ENCODE data around the gene FBXO42.

FBXO42 gene

DNA sequence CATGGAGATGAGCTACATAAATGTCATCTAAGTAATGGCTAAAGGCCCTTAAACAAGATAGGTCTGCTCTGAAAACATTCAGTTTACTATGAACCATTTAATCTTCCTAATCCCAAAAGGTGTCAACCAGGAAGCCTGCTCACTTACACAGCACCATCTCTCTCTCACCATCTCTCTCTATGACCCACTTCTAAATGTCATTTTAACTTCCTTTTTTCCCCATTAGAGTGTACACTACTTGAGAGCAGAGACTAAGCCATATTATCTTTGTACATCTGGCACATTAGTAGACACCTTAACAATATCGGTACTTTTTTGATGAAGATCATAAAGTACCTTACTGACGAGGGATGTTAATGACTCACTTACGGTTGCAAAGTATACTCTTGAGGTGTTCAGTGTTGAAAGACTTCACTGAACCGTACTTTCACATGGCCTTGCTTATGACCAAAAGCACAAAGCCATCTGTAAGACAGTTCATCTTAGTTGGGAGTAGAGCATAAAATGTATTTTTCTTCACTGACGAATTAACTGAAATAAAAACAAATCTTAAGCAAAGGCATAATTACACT is 25.4 kb downstream of the FBXO42 start:
- no peak for DNase-seq (ENCODE audit: low read depth in 2 of 2)

DNA sequence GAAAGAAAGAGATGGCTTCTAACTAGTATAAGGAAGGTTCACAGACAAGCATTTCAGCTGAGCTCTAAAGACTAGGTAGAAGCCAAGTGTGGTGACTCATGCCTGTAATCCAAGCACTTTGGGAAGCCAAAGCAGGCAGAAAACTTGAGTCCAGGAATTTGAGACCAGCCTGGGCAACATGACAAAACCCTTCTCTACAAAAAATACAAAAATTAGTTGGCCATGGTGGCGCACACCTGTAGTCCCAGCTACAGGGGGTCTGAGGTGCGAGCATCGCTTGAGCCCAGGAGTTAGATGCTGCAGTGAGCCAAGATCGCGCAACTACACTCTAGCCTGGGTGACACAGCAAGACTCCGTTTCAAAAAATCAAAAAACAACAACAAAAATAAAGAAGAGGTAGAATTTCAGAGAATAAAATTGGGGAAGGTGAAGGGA is 27.8 kb downstream of the FBXO42 start:
- no peak for DNase-seq (ENCODE audit: low read depth in 2 of 2)

DNA sequence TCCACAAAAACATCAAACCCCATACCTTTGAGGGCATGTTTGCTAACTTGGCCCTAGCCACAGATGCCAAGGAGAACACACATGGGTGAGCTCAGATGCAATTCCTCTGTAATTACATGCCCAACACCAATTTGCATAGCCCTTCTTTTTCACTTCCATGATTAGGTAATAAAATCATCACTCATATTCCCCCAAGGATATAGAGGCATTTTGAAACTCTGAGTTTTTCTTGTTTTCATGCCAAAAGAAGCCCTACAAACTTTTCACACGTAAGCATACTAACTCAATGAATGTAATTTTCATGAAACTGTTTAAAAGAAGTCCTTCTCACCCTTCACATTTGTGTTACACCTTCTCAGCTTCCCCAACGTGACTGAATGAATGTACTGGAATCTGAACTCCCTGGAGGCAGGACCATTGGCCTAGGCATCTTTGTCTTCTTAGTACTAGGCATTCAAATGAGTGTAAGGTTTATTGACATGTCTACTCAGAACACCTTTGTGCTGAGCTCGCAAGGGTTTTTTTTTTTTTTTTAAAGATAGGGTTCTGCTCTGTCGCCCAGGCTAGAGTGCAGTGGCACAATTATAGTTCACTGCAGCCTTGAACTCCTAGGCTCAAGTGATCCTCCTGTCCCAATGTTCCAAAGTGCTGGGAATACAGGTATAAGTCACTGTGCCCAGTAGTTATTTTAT is 31.0 kb downstream of the FBXO42 start:
- no peak for DNase-seq (ENCODE audit: low read depth in 2 of 2)

DNA sequence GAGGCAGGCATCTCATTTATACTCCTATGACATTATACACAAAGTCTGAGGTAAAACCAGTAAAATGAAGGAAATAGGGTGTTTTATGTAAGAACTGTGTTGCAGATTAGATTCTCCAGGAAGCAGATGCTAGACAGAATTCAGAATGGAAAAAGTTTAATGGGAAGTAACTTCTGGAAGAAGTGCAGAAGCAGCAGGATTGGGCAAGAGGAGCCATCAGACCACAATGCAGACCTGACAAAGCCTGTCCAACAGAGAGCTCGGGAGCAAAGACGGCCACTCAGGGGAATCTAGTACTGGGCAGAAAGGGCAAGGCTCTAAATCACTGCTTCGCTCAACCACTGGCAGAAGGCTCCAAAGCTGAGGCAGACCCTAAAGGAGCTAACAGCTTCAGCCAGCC is 33.7 kb downstream of the FBXO42 start:
- DNase-seq (ENCODE audit: low read depth in 2 of 2): no peak

DNA sequence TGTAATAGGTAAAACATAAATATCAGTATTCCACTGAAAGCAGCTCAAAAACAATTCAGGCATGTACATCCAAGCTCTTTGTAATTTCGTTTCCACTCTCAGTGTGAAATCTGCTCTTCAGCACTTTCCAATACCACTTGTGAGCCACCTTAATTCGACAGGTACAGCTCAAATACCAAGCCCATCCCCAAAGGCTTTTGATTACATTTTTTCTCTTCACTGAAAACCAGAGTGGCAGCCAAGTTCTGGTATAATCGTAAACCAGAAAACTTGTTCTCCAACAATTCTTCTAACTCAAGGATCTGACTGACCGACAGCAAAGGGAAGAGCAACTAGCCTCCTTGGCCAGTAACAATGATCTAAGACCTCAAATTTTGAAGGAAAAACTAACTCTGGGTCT is 36.8 kb downstream of the FBXO42 start:
- no peak for DNase-seq (ENCODE audit: low read depth in 2 of 2)

DNA sequence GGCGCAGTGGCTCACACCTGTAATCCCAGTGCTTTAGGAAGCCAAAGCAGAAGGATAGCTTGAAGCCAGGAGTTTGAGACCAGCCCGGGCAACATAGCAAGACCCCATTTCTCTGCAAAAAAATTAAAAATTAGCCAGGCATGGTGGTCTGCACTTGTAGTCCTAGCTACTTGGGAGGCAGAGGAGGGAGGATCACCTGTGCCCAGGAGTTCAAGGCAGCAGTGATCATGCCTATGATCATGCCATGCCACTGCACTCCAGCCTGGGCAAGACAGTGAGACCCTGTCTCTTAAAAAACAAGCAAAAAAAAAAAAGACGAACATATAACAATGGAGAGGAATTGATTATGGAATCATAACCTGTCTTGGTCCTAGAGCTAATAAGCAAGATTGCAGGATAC is 45.1 kb downstream of the FBXO42 start:
- DNase-seq (ENCODE audit: low read depth in 2 of 2): no peak

DNA sequence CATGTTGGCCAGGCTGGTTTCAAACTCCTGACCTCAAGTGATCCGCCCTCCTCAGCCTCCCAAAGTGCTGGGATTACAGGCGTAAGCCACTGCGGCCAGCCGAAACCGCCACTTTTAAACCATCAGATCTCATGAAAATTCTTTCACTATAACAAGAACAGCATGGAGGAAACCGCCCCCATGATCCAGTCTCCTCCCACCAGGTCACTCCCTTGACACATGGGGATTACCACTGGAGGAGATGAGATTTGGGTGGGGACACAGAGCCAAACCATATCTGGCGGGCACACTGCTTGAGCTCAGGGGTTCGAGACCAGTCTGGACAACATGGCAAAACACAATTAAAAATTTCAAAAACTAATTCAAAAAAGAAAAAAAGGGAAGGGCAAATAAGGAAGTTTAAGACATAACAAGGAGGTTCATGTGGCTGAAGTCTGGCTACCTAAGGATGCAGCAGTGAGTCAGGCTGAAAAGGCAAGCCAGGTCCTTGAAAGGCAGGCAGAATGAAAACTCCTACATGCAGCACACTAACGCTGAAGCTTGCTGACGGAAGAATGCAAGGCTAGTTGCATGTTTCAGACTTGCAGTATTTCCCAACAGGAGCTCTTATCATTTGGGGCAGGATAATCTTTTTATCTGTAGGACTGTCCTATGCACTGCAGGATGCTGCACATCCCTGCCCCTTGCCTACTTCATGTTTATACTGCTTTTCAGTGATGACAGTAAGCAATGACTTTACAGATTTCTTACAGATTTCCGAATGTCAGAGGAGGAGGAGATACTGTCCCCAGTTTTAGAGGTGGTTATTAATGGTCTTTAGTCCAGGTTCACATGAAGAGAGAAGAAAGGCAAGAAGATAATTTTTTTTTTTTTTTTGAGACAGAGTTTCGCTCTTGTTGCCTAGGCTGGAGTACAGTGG is 49.3 kb downstream of the FBXO42 start:
- DNase-seq (ENCODE audit: low read depth in 2 of 2): no peak

DNA sequence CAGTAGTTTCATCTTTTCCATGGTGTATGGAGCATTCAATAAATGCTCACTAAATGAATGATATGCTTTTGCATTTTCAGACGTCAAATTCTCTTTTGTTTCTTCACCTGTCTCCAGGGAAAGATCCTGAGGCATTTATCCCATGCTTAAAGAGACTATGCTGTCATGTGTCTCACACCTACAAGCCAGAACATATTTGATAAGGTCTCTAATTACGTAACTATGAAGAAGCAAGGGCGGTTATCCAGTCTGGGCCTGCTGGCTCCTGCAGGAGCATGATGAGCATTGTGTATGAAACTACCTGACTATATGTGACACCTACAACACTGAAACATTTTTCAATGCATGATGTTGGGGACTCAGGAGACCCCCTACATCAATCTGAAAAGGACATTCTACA is 51.8 kb downstream of the FBXO42 start:
- DNase-seq (ENCODE audit: low read depth in 2 of 2): no peak

DNA sequence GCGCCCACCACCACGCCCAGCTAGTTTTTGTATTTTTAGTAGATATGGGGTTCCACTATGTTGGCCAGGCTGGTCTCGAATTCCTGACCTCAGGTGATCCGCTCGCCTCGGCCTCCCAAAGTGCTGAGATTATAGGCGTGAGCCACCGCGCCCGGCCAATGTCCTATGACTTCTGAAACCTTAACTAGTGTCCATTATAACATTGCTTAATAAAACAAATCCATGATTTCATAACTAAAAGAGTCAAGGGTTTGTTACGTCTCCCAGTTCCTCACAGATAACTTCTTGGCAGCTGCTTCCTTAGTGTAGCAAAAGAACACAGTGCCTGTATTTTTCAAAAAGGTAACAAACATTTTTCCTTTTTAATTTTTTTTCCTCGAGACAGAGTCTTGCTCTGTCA is 53.6 kb downstream of the FBXO42 start:
- no peak for DNase-seq (ENCODE audit: low read depth in 2 of 2)

DNA sequence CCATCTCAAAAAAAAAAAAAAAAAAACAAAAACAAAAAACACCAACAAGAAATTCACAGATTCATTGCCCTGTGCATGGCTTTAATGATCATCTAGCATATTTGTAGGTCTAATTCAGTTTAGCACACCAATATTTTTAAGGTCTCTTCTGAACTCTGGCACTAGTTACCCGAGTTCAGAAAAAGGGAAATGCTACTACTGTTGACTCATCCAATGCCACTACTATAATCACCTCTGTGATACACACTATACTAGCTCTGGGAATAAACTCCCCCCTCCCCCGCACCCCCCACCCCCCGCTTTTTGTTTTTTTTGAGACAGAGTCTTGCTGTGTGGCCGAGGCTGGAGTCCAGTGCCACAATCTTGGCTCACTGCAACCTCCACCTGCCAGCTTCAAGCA is 55.6 kb downstream of the FBXO42 start:
- no peak for DNase-seq (ENCODE audit: low read depth in 2 of 2)

DNA sequence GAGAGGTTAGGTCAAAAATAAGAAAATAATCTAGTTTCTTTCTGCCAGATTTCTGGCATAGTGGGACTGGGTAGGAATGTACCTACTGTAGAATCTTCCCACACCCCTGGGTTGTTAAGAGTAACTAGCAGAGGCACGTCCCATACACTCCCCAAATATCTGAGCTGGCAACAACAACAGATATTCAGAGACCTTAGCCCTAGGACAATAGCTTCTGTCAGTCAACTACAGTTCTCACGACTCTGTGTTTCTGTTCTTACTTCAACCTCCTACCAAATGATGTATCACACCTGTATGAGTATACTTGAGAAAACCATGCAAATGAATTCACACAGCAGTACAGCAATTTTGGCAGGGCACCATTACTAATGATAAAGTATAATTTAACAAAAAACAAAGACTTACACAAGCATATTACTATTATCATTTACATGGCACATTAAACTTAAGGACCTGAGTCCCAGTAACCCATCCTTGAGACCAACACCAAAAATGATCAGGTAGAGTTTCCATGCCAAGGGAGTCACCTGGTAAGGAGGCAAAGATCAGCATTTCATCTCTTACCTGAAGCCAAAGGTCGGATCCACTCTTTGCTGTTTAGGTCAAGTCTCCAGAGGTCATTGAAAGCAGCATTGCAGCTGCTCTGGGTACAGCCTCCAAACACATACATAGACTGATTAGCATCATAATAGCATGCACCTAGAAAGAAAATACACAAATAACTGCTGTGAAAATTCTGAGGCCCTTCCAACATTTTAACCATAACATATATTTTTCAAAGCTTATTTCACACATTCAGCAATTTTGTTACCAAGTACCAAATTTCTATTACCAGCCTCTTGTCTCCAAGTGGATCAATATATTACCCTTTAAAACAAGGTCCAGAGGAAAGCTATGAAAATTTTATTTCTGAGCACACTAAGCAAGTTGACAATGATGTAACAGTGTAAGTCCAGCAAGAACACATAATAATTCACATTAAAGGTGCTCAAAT is 57.8 kb downstream of the FBXO42 start:
- no peak for DNase-seq (ENCODE audit: low read depth in 2 of 2)

DNA sequence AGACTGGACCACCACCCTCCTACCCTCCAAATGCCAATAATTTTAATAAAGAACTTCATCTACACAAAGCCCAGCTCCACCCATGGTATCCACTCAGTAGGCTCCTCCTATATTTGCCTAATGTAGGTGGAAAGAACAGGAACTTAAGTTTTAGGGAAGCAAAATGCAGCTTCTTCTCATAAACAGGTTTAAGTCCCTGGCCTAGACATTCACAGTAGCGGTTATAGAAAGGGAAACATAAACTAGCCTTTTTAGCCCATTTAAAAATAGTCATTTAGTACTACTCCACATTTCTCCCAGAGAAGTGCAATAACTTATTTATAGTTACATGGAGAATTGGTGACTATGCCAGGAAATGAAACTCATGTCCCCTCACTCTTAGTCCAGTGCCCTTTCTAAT is 58.7 kb downstream of the FBXO42 start:
- DNase-seq (ENCODE audit: low read depth in 2 of 2): no peak

DNA sequence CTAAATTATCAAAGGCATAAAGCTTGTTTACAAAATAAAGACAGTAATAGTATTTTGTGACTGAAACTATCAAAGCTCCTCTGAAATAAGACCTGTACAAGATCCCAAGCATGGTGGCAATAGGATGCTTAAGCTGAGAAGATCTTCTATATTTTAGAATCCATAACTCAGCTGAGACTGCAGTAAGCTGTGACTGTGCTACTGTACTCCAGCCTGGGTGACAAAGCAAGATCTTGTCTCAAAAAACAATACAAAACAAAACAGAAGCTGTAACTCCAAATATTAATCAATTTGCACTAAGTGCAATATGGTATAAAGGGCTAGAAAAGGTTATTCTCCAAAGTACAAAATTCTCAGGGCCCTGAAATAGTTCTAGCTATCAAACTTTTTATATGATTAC is 59.5 kb downstream of the FBXO42 start:
- DNase-seq (ENCODE audit: low read depth in 2 of 2): no peak

DNA sequence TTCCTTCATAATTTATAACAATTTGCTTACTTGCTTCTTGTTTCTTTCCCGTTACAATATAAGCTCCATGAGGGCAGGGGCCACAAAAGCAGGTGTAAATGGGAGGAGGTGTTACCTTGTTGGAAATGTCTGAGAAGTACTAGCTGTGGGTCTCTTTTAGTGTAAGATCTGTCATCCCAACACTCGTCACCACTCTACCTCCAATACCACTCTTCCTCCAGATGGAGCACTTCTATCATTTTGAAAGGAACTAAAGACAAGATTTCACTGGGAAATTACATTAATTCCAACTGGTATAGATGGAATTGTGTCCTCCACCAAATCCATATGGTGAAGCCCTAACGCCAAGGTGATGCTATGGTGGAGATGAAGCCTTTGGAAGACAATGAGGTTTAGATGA is 62.3 kb downstream of the FBXO42 start:
- no peak for DNase-seq (ENCODE audit: low read depth in 2 of 2)

DNA sequence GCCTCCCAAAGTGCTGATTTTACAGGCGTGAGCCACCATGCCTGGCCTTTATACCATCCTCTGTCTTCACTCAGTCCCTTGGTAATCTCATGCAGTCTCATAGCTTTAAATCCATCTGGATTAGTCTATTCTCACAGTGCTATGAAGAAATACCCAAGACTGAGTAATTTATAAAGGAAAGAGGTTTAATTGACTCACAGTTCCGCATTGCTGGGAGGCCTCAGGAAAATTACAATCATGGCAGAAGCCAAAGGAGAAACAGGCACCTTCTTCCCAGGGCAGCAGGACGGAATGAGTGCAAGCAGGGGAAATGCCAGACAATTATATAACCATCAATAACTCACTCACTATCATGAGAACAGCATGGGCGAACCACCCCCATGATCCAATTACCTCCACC is 66.2 kb downstream of the FBXO42 start:
- no peak for DNase-seq (ENCODE audit: low read depth in 2 of 2)

DNA sequence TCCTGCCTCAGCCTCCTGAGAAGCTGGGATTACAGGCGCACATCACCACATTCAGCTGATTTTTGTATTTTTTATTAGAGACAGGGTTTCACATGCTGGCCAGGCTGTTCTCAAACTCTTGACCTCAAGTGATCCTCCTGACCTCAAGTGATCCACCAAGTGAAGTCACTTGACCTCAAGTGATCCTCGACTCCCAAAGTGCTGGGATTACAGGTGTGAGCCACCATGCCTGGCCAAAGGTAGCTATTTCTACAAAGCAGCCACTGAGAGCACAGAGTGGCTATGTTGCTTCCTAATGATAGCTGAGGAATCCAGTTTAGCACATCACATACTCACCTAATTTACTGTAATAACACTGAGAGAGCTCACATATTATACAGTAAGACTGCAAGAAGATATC is 70.5 kb downstream of the FBXO42 start:
- DNase-seq (ENCODE audit: low read depth in 2 of 2): no peak

DNA sequence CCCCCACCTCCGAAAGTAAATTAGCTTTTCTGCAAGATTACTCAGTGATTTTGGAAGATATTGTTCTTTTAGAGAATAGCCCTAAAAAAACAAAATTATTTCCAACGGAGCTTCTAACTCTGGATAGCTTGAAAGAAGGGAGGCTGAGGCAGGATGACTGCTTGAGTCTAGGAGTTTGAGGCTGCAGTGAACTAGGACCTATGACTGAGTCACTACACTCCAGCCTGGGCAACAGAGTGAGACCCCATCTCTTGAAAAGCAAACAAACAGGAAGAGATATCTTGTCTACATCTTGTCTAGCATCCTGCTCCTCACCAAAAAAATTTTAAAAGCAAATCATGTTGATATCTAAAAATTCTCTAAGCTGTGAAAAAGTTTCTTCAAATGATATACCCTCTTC is 73.1 kb downstream of the FBXO42 start:
- no peak for DNase-seq (ENCODE audit: low read depth in 2 of 2)

DNA sequence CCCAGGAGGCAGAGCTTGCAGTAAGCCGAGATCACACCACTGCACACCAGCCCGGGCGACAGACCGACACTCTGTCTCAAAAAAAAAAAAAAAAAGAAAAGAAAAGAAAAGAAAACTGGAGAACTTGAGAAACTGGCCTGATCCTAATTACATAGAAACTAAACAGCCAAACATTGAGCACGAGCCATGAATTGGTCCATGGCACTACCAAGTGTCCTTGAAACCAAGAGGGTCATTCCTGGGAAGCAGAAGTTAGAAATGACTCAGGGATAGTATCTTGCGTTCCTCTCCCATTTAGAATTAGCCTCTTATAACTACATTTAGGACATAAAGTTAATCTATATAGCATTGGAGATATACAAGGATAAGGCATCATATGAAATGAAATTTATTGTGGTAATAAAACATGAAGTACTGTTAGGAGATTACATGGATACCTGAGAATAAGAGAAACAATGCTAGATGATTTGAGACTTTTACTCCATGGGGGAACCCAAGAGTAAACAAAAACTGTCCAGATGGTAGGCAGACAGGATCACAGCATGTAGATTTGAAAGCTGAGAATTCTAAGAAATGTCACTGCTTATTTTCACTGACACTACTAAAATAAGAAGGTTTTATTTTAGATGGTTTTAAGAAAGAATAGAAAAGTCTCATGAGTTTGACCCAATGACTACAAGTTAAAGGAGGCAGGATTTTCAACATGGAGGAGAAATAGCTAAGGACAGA is 75.8 kb downstream of the FBXO42 start:
- DNase-seq (ENCODE audit: low read depth in 2 of 2): no peak

DNA sequence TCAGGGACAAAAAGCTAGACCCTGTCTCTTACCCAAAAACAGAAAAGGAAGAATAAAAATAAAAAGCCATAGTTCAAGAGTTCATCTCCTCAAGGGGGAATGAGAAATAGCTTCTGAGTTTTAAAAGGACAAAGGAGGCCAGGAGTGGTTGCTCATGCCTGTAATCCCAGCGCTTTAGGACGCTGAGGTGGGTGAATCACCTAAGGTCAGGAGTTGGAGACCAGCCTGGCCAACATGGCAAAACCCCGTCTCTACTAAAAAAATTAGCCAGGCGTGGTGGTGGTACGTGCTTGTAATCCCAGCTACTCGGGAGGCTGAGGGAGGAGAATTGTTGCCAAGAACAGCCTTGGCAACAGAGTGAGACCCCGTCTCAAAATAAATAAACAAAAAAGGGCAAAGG is 76.7 kb downstream of the FBXO42 start:
- DNase-seq (ENCODE audit: low read depth in 2 of 2): no peak

DNA sequence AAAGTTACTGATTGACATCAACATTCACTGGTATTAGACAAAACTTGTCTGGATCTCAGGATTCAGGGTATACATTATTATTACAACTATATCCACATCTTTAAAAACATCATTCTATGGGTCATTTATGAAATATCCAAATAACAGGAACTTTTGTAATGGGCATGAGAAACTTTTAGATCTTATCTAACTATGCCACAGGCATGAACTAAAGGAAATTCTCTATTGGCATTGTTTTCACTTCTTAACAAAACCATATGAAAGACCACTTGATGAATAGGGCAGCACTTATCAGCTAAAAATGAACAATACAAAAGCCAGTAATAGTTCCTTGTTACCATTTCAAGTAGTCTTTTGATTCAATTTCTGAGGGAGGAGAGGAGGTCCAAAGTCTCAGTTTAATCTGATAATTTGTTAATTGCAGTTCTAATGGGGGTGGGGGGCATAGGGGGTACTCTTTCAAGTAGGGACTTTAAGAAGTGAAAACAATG is 84.5 kb downstream of the FBXO42 start:
- DNase-seq (ENCODE audit: low read depth in 2 of 2): no peak

Data from stimulated activated CD4-positive, alpha-beta T cell treated with anti-CD3 and anti-CD28 coated beads, Interleukin-1b, Interleukin-23, amount 100 ng/mL, for 1 hour (primary cell).